ENCODE results near the gene AATK.

Gene AATK

DNA sequence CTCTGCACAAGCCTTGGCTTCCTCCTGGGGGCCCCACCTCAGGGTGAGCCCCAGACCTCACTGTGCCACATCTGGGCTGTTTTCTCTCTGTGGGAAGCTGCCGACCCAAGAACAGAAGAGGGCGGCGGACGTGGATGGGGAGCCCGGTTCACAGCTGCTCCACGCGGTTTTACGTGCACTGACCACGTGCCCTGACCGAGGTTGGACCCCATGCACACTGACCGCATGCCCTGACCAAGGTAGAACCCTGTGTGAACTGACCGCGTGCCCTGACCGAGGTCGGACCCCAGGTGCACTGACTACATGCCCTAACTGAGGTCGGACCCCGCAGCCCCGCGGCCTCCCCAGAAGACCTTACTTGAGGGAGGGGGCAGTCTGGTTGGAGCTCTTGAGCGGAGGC, 37.1 kb upstream of the AATK start:
- Histone ChIP-seq H3K4me1 (ENCODE audit: control insufficient read depth, insufficient read depth, low read length) (no peaks in the 10 kb centered on the region), H3K36me3 (ENCODE audit: control insufficient read depth, insufficient read depth, low read length) (peaks cover 4% of the 10 kb centered on the region), H3K27ac (ENCODE audit: low read depth, low read length) (no peak overlapping the region), H3K27me3 (ENCODE audit: control insufficient read depth, insufficient read depth, low read length) (no peaks in the 10 kb centered on the region), H3K4me3 (ENCODE audit: low read length) (no peak overlapping the region), H3K9ac (ENCODE audit: low read length) (no peak overlapping the region)

DNA sequence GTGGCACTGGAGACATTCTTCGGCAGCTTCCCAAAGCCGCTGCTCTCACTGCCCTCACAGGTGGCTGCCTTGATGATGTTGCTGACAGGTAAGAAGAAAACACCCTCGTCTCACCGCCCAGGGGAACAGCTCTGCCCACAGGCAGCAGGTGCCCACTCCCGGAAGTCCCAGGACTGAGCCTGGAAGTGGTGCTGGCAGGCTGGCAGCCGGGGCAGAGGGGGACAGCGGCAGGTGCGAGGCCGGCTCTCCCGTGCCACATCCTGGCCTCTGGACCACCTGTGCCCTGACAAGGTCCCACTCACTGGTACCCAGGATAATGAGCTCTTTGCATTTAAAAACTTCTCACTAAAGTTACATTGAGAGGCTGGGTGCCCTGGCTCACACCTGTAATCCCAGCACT, 36.3 kb upstream of the AATK start:
- peaks cover 3% of the 10 kb centered on the region for H3K36me3 ChIP-seq (ENCODE audit: control insufficient read depth, insufficient read depth, low read length)
- H3K4me1 ChIP-seq (ENCODE audit: control insufficient read depth, insufficient read depth, low read length), result no peaks in the 10 kb centered on the region
- H3K4me3 ChIP-seq (ENCODE audit: low read length), result no peak overlapping the region
- no peak overlapping the region for H3K27ac ChIP-seq (ENCODE audit: low read depth, low read length)
- no peaks in the 10 kb centered on the region for H3K27me3 ChIP-seq (ENCODE audit: control insufficient read depth, insufficient read depth, low read length)
- no peak overlapping the region for H3K9ac ChIP-seq (ENCODE audit: low read length)

DNA sequence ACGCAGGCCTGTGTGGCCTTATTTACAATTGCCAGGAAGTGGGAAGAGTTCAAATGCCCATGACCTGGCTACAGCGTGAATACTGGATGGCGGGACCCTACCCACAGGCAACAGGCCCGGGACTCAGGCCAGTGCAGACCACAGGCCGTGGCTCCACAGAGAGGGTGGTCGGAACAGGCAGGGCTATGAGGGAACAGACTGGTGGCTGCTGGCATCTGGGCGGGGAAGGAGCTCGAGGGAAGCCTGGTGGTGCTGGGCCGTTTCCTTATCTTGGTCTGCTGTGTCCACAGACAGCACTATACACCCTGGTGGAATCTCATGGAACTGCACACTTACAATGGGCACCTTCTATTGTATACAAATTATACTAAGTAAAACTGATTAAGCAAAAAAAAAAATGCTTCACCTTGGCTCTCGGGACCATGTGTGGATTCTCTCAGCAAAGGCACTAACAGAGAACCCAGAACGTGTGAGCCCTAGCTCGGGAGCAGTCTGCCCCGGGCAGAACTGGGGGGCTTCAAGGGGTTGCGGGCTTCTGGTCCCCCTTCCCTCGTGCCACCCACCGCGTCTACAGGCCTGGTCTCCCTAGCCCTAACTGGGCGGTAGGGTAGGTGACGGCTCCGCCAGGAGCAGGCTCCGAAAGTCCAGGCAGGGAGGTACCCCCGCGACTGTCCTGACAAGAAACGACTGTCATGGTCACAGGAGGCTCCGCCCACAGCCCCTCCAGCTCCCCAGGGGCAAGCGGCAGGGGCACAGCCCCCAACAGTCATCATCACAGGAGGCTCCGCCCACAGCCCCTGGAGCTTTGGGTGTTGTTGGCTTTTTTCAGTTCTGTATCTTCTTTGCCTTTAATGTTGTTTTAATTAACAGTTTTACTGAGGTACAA, 34.9 kb upstream of the AATK start:
- Histone ChIP-seq H3K27me3 (ENCODE audit: control insufficient read depth, insufficient read depth, low read length) (no peaks in the 10 kb centered on the region), H3K36me3 (ENCODE audit: control insufficient read depth, insufficient read depth, low read length) (peaks cover 3% of the 10 kb centered on the region), H3K4me1 (ENCODE audit: control insufficient read depth, insufficient read depth, low read length) (no peaks in the 10 kb centered on the region), H3K27ac (ENCODE audit: low read depth, low read length) (no peak overlapping the region), H3K9ac (ENCODE audit: low read length) (no peak overlapping the region), H3K4me3 (ENCODE audit: low read length) (no peak overlapping the region)

DNA sequence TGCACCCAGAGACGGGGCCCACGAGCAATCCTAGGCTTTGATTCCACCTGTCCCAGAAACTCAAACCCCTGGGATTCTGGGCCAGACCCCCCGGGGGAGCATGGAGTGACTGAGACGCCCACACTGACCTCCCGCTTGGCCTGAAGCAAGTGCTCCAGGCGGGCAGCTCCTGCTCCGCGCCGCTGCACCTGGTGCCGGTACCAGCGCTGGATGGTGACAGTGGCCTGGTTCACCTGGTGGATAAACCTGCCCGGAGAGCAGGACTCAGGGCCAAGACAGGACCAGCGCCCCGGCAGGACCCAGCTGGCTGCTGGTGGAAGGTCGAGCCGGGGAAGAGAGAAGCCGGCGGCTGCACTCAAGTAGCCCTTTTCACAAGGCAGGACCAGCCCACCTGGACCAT, 34.2 kb upstream of the AATK start:
- H3K4me1 ChIP-seq (ENCODE audit: control insufficient read depth, insufficient read depth, low read length), result no peaks in the 10 kb centered on the region
- no peak overlapping the region for H3K9ac ChIP-seq (ENCODE audit: low read length)
- no peak overlapping the region for H3K27ac ChIP-seq (ENCODE audit: low read depth, low read length)
- peaks cover 3% of the 10 kb centered on the region for H3K36me3 ChIP-seq (ENCODE audit: control insufficient read depth, insufficient read depth, low read length)
- no peak overlapping the region for H3K4me3 ChIP-seq (ENCODE audit: low read length)
- H3K27me3 ChIP-seq (ENCODE audit: control insufficient read depth, insufficient read depth, low read length), result no peaks in the 10 kb centered on the region

DNA sequence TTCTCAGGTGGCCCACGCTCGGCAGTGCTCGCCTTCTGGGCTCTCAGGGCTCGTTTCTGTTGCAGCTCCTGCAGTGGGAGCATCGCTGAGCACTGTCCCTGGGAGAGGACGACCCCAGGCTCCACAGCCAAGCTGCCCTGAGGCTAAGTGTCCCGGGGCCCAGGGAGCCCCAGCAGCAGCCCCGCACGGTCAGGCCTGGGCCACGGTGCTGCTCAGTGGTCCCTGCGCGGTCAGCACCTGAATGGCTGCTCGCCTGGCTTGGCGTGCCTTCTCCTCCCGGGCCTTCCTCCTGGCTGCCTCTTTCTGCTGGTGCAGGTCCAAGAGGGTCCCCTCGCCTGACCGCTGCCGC, 33.4 kb upstream of the AATK start:
- no peaks in the 10 kb centered on the region for H3K4me1 ChIP-seq (ENCODE audit: control insufficient read depth, insufficient read depth, low read length)
- no peak overlapping the region for H3K9ac ChIP-seq (ENCODE audit: low read length)
- H3K4me3 ChIP-seq (ENCODE audit: low read length), result no peak overlapping the region
- H3K27ac ChIP-seq (ENCODE audit: low read depth, low read length), result no peak overlapping the region
- H3K27me3 ChIP-seq (ENCODE audit: control insufficient read depth, insufficient read depth, low read length), result no peaks in the 10 kb centered on the region
- peaks cover 3% of the 10 kb centered on the region for H3K36me3 ChIP-seq (ENCODE audit: control insufficient read depth, insufficient read depth, low read length)

DNA sequence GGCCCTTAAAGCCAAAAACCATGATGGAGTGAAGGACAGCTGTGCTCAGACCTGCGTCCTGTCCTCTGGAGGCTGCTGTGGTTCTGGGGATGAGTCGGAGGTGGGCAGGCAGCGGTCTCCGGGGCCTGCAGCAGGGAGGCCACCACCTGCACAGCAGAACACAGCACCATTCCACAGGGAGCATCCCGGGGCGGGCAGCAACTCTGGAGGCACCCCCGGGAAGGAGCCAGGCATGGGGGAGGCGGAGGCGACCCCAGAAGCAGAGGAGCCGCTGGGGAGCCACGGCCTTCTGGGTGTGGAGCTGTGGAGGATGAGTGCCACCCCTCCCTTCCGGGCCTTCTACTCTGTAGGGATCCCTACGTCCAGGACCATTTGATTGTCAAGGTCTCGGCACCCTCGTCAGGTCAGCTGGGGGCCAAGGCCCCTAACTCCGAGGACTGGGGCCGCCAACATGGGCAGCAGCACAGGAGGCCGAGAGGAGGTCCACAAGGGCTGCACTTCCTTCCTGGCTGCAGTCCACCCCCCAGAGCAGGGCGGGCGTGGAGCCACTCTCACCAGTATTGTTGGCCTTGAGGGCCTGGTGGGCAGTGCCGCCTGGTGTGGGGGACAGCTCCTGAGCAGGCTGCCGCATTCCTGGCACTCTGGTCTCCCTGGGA, 32.9 kb upstream of the AATK start:
- Histone ChIP-seq H3K4me3 (ENCODE audit: low read length) (no peak overlapping the region), H3K4me1 (ENCODE audit: control insufficient read depth, insufficient read depth, low read length) (no peaks in the 10 kb centered on the region), H3K27me3 (ENCODE audit: control insufficient read depth, insufficient read depth, low read length) (no peaks in the 10 kb centered on the region), H3K27ac (ENCODE audit: low read depth, low read length) (no peak overlapping the region), H3K36me3 (ENCODE audit: control insufficient read depth, insufficient read depth, low read length) (peaks cover 3% of the 10 kb centered on the region), H3K9ac (ENCODE audit: low read length) (no peak overlapping the region)

DNA sequence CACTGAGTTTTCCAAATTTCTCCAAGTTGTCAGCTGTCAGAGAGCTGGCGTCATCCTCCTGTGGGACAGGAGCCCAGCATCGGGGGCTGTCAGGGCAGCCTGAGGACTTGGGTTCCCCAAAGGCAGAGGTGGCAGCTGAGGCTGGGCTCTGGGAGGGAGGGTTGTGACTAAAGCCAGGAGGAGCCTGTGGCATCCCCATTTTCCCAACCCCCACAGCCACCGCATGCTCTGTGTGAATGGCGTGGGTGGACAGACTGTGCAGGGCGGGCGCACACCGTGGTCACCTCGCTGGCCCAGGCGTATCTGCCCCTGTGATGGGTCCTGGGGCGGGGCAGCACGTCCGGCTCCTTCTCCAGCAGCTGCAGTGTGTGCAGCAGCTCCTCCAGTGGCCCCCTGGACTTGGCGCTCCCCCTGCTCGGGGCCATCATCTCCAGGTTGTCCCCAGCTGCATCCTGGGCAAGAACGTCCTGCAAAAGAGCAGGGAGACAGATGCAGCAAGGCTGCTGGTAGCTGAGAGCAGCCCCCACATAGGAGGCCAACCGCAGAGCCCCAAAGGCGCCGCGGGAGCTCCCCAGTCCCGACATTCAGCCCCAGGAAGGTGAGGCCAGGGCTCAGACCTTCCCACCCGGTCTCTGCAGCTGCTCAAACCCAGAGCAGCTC, 31.9 kb upstream of the AATK start:
- Histone ChIP-seq H3K27me3 (ENCODE audit: control insufficient read depth, insufficient read depth, low read length) (no peaks in the 10 kb centered on the region), H3K4me1 (ENCODE audit: control insufficient read depth, insufficient read depth, low read length) (no peaks in the 10 kb centered on the region), H3K4me3 (ENCODE audit: low read length) (no peak overlapping the region), H3K27ac (ENCODE audit: low read depth, low read length) (no peak overlapping the region), H3K36me3 (ENCODE audit: control insufficient read depth, insufficient read depth, low read length) (peaks cover 3% of the 10 kb centered on the region), H3K9ac (ENCODE audit: low read length) (no peak overlapping the region)

DNA sequence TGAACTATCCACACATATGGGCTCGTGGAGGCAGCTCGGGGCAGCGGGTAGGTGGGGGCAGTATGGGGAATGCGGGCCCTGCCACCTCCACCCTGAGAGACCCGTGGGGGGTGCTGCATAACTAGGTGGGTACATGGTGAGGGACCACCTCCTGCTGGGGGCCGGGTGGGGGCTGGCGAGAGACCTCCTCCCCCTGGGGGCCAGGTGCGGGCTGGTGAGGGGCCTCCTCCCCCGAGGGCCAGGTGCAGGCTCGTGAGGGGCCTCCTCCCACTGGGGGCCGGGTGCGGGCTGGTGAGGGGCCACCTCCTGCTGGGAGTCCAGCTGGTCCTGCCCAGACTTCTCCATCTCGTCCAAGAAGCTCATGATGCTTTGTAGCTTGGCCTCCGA, 31.4 kb upstream of the AATK start:
- Histone ChIP-seq H3K4me3 (ENCODE audit: low read length) (no peak overlapping the region), H3K4me1 (ENCODE audit: control insufficient read depth, insufficient read depth, low read length) (no peaks in the 10 kb centered on the region), H3K27ac (ENCODE audit: low read depth, low read length) (no peak overlapping the region), H3K9ac (ENCODE audit: low read length) (no peak overlapping the region), H3K27me3 (ENCODE audit: control insufficient read depth, insufficient read depth, low read length) (no peaks in the 10 kb centered on the region), H3K36me3 (ENCODE audit: control insufficient read depth, insufficient read depth, low read length) (peaks cover 3% of the 10 kb centered on the region)

DNA sequence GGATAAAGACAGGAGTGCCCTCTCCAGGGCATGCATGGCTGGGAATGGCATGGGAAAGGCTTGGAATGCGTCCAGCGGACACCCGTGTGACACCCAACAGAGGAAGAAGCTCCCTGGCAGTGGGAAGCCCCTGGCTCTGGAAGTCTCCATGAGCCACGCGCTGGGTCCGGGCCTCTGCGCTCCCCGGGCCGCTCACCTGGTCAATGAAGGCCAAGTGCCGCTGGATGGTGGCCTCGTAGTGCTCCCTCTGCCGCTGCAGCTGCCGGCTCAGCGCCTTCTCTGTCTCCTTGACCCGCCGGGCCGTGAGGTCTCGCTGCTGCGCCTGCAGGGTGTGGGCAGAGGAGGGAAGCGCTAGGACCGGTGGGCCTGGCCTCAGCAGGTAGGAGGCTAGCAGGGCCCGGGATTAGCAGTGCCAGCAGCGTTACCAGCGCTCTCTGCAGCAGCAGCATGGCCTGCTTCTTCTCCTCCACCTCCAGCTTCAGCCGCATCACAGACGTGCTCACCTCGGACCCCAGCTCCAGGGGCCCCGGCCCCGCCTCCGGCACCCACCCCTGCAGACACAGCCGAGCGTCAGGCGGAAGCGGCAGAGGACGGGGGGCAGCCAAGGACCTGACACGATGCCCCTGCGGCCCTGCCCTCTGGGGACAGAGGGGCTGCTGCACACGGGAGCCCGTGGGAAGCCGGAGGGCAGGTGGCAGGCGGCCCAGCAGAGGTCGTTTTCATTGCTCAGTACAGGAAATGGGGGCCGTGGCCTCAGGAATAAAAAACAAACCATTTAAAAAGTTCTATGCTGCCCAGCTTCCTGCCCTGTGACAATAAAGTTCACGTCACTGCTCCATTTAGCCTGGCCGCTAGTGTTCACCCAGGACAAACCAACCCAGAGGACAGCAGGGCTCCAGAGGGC, 30.7 kb upstream of the AATK start:
- Histone ChIP-seq H3K27me3 (ENCODE audit: control insufficient read depth, insufficient read depth, low read length) (no peaks in the 10 kb centered on the region), H3K4me1 (ENCODE audit: control insufficient read depth, insufficient read depth, low read length) (no peaks in the 10 kb centered on the region), H3K4me3 (ENCODE audit: low read length) (no peak overlapping the region), H3K27ac (ENCODE audit: low read depth, low read length) (no peak overlapping the region), H3K9ac (ENCODE audit: low read length) (no peak overlapping the region), H3K36me3 (ENCODE audit: control insufficient read depth, insufficient read depth, low read length) (peaks cover 3% of the 10 kb centered on the region)

DNA sequence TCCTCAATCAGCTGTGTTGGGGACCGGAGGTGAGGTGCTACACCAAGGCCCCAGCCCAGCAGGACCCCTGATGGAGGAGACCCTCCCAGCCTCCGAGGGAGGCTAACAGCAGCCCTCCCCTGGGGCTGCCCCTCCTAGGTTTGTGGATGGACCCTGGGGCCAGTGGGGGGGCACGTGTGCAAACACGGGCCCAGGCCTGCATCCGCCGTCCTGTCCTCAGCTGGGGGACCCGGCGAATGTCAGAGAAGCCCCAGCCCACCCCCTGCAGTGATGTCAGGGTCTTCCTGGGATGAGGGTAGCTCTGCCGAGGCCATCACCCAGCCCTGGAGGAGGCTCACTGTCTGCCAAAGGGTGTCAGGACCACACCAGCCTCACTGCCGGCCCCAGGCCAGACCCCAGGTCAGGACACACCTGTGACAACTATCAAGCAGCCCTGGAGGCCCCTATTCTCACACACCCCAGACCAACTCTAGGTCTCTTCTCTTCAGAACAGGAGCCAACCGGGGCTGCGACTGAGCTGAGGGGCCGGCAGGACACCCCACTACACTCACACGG, 30.0 kb upstream of the AATK start:
- Histone ChIP-seq H3K36me3 (ENCODE audit: control insufficient read depth, insufficient read depth, low read length) (peaks cover 3% of the 10 kb centered on the region), H3K9ac (ENCODE audit: low read length) (no peak overlapping the region), H3K27ac (ENCODE audit: low read depth, low read length) (no peak overlapping the region), H3K4me3 (ENCODE audit: low read length) (no peak overlapping the region), H3K27me3 (ENCODE audit: control insufficient read depth, insufficient read depth, low read length) (no peaks in the 10 kb centered on the region), H3K4me1 (ENCODE audit: control insufficient read depth, insufficient read depth, low read length) (no peaks in the 10 kb centered on the region)

DNA sequence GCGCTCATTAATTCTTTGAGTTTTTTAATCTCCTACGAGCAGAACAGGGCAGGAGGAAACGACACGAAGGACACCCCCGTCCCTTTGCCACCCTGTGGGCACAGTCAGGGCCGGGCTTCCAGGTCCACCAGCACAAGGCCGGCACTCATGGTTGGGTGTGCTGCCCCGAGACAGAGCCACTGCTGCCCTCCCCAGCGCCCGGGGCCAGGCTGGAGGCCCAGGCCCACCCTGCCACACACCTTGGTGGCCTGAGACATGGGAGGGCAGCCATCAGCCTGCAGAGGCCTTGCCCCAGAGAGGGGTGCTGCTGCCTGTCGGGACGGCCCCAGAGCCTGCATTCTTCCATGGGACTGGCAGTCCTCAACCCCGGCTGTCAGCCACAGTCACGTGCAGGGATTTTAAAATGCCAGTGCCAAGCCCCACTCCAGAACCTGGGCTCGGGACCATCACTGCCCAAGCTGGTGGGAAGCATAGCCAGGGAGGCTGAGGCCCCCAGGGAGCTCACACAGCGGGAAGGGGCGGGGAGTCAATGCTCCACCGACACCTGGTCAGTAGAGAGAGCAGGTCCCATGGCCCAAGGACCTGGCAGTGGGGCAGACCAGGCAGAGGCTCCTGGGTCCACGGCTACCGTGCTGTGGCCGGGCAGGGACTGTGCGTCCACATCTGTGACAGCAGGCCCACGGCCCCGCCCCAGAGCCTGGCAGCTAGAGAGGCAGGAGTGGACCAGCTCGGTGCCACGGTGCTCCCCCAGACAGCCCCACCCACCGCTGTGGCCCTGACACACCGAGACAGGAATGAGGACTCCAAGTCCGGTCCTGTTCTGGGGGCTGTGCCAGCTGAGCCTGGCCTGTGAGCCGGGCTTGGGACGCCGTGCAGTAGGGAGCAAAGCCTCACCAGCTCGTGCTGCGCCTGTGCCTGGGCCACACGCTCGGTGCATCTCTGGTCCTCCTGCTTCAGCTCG, 29.2 kb upstream of the AATK start:
- no peak overlapping the region for H3K27ac ChIP-seq (ENCODE audit: low read depth, low read length)
- peaks cover 3% of the 10 kb centered on the region for H3K36me3 ChIP-seq (ENCODE audit: control insufficient read depth, insufficient read depth, low read length)
- no peak overlapping the region for H3K9ac ChIP-seq (ENCODE audit: low read length)
- H3K27me3 ChIP-seq (ENCODE audit: control insufficient read depth, insufficient read depth, low read length), result no peaks in the 10 kb centered on the region
- no peaks in the 10 kb centered on the region for H3K4me1 ChIP-seq (ENCODE audit: control insufficient read depth, insufficient read depth, low read length)
- no peak overlapping the region for H3K4me3 ChIP-seq (ENCODE audit: low read length)

Data from rectal smooth muscle tissue (tissue), 1 donor.